Stimulated activated memory B cell treated with anti-CD40 and anti-IgM and Interleukin-4, amounts not matched to agents 10 μg/mL and 1 μg/mL and 100 μg/mL, for 72 hours (primary cell): ENCODE results near the gene RPH3AL.

Source experiments
- ATAC-seq: fragments of 150-1000 bp; cut with Tn5 transposase; 2 replicates; pipeline ENCODE4 v1.10.0; 2021
- H3K27ac Mint-ChIP-seq: one replicate; pipeline ENCODE4 v1.8.0; 2022; ENCODE audit warnings: mild to moderate bottlenecking, mixed read lengths
- H3K27me3 Mint-ChIP-seq: one replicate; pipeline ENCODE4 v1.8.0; 2022; ENCODE audit warnings: mixed read lengths
- H3K36me3 Mint-ChIP-seq: one replicate; pipeline ENCODE4 v1.8.0; 2022; ENCODE audit warnings: mixed read lengths
- H3K4me1 Mint-ChIP-seq: one replicate; pipeline ENCODE4 v1.8.0; 2022; ENCODE audit warnings: mixed read lengths
- H3K4me3 Mint-ChIP-seq: one replicate; pipeline ENCODE4 v1.8.0; 2022; ENCODE audit warnings: mild to moderate bottlenecking, moderate library complexity, mixed read lengths
- H3K9me3 Mint-ChIP-seq: one replicate; pipeline ENCODE4 v1.8.0; 2022; ENCODE audit warnings: mixed read lengths

RPH3AL gene

DNA sequence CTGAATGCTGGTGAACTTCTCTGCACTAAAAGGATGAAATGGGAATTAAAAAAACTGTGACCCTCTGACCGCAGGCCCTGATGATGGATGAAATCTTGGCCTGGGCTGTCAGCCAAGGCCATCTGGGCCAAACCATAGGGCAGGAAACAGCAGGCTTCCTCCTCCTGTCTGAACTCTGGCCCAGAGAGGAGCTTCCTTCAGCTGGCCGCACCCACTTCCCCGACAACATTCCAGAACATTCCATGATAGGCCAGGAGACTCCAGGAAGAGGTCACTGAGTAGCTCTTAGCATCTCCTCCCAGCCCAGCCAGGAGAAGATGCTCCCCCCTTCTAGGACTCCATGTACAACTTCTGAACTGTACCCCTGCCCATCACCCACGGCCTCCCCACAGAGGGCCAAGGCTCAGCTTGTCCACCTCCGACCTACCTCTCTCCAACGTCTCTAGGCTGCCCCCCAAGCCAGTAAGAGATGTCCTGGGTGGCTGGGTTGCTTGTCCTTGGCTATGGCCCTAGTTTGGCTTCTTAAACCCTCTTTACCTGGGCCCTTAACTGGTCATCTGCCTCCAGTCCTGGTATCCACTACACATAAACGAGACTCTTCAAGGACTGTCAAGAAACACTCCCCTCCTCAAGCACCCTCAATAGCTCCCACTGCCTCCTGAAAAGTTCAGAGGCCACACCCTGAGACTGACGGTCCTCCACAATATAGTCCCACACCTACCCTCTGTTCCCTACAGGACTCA, 1.7 kb downstream of the RPH3AL start:
- no peak overlapping the region for H3K4me3 Mint-ChIP-seq
- ATAC-seq, result no peak
- H3K36me3 Mint-ChIP-seq, result no peaks in the 10 kb centered on the region
- no peaks in the 10 kb centered on the region for H3K9me3 Mint-ChIP-seq
- H3K27ac Mint-ChIP-seq, result no peak overlapping the region
- peaks cover 12% of the 10 kb centered on the region for H3K4me1 Mint-ChIP-seq
- peaks cover 21% of the 10 kb centered on the region for H3K27me3 Mint-ChIP-seq

- Mint-ChIP-seq H3K36me3 (peaks cover under 1% of the 10 kb centered on the region), H3K27ac (no peak overlapping the region), H3K4me3 (no peak overlapping the region), H3K9me3 (peaks cover under 1% of the 10 kb centered on the region), H3K4me1 (peaks cover 12% of the 10 kb centered on the region), H3K27me3 (peaks cover 21% of the 10 kb centered on the region)
- ATAC-seq, result no peak
Observed at GRCh38 chr17:349666-350065, 2.9 kb downstream of the RPH3AL start.

DNA sequence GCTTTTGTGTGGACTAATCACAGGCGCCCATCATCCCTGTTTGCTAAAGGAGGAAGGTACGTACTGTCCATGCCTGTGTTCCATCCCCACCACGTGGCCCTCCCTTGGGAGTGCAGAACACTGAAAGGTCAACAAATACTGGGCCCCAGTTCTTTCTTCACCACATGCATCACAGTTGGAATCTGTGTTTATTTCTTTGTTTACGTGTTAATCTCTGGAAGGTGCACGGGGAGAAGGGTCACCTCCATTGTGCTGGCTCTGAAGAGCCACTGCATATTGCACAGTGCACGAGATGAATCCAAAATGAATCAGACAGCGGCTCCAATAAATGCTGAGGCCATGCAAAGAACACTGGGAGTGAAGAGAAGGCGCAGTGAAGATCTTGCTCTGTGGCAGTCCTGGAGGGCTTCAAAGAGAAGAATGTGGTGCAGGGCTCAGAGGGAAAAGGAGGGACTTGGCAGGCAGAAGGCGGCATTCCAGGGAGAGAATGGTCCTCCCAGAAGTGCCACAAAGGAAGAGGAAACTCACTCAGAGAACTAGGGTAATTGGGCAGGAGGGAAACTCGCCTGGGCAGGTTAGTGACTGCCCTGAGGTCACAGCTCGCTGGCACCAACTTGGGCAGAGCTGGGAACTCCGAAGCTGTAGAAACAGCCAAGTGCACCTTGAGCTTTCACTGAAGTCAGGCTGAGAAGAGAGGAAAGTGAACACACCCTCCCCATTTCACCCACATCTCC, 3.7 kb downstream of the RPH3AL start:
- peaks cover 8% of the 10 kb centered on the region for H3K9me3 Mint-ChIP-seq
- H3K4me3 Mint-ChIP-seq, result no peak overlapping the region
- H3K36me3 Mint-ChIP-seq, result peaks cover 9% of the 10 kb centered on the region
- H3K4me1 Mint-ChIP-seq, result peaks cover 12% of the 10 kb centered on the region
- ATAC-seq, result no peak
- H3K27me3 Mint-ChIP-seq, result peaks cover 21% of the 10 kb centered on the region
- no peak overlapping the region for H3K27ac Mint-ChIP-seq

GRCh38 chr17:348012-348411, 4.6 kb downstream of the RPH3AL start:
- H3K36me3 Mint-ChIP-seq, result peaks cover 9% of the 10 kb centered on the region
- no peak overlapping the region for H3K4me3 Mint-ChIP-seq
- ATAC-seq, result no peak
- peaks cover 12% of the 10 kb centered on the region for H3K4me1 Mint-ChIP-seq
- H3K9me3 Mint-ChIP-seq, result peaks cover 10% of the 10 kb centered on the region
- no peak overlapping the region for H3K27ac Mint-ChIP-seq
- H3K27me3 Mint-ChIP-seq, result peaks cover 21% of the 10 kb centered on the region

DNA sequence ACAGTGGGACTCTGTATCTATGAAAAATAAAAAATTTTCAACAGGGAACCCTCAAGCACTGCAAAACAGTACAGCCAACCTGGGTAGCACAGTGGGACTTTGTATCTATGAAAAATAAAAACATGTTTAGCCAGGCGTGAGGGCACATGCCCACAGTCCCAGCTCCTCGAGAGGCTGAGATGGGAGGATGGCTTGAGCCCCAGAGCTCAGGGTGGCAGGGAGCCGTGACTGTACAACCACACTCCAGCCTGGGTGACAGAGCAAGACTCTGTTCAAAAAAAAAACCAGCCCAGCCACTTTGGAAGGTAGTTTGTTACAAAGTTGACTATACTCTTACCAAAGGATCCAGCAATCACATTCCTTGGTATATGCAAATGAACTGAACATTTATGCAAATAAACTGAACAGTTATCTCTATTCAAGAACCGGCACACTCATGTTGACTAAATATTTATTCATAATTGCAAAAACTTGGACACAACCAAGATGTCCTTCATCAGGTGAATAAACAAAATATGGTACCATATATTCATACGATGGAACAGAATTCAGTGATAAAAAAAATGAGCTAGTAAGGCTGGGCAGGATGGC, 5.2 kb downstream of the RPH3AL start:
- H3K36me3 Mint-ChIP-seq, result peaks cover 9% of the 10 kb centered on the region
- no peak overlapping the region for H3K4me3 Mint-ChIP-seq
- H3K27ac Mint-ChIP-seq, result no peak overlapping the region
- peaks cover 19% of the 10 kb centered on the region for H3K27me3 Mint-ChIP-seq
- peaks cover 10% of the 10 kb centered on the region for H3K9me3 Mint-ChIP-seq
- peaks cover 12% of the 10 kb centered on the region for H3K4me1 Mint-ChIP-seq
- ATAC-seq, result no peak

DNA sequence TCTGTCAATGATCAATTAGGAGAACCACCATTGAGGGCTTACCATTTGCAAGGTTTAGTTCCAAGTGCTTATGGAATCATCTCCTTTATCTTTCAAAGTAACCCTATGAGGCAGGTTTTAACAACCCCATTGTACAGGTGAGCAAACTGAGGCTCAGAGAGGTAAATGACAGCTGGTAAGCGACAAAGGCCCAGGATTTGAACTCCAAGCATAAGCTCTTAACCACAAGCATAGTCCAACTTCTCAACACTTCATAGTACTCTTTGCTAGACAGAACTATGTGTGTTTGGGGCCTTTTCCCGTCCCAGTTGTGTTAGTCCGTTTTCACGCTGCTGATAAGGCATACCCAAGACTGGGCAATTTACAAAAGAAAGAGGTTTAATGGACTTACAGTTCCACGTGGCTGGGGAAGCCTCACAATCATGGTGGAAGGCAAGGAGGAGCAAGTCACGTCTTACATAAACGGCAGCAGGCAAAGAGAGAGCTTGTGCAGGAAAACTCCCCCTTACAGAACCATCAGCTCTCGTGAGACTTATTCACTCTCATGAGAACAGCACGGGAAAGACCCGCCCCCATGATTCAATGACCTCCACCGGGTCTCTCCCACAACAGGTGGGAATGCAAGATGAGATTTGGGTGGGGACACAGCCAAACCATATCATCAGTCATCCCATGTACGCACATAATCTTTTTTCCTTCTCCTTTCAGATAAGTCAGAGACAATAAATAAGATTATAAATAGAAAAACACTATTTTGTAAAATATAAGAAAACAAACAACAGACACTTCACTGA, 6.4 kb downstream of the RPH3AL start:
- peaks cover 7% of the 10 kb centered on the region for H3K4me1 Mint-ChIP-seq
- H3K27ac Mint-ChIP-seq, result no peak overlapping the region
- peaks cover 9% of the 10 kb centered on the region for H3K36me3 Mint-ChIP-seq
- H3K9me3 Mint-ChIP-seq, result peaks cover 10% of the 10 kb centered on the region
- no peak overlapping the region for H3K4me3 Mint-ChIP-seq
- no peak for ATAC-seq
- H3K27me3 Mint-ChIP-seq, result peaks cover 9% of the 10 kb centered on the region

DNA sequence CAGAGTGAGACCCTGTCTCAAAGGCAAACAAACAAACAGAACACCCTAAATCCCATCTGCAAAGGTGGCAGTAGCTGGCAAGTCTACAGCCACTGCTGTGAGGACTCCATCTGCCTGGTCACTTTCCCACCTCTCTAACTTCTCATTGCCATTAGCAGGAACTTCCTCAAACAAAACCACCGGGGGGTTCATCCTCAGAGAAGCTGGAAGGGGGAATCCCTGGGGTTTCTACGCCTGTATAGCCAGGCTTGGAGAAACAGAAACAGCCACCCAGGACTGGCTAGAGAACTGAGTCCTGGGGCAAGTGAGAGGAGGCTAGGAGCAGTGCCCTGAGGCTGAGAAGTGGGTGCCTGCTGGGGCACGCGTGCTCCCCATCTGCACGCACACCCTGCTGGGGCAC, 7.3 kb downstream of the RPH3AL start:
- ATAC-seq, result no peak
- peaks cover 10% of the 10 kb centered on the region for H3K9me3 Mint-ChIP-seq
- H3K27ac Mint-ChIP-seq, result no peak overlapping the region
- H3K27me3 Mint-ChIP-seq, result peaks cover 8% of the 10 kb centered on the region
- H3K4me3 Mint-ChIP-seq, result no peak overlapping the region
- peaks cover 9% of the 10 kb centered on the region for H3K36me3 Mint-ChIP-seq
- no peaks in the 10 kb centered on the region for H3K4me1 Mint-ChIP-seq

GRCh38 chr17:343875-344752, 8.5 kb downstream of the RPH3AL start:
- peaks cover 10% of the 10 kb centered on the region for H3K9me3 Mint-ChIP-seq
- no peak overlapping the region for H3K27ac Mint-ChIP-seq
- H3K36me3 Mint-ChIP-seq, result peaks cover 9% of the 10 kb centered on the region
- peaks cover 8% of the 10 kb centered on the region for H3K27me3 Mint-ChIP-seq
- H3K4me3 Mint-ChIP-seq, result no peak overlapping the region
- no peaks in the 10 kb centered on the region for H3K4me1 Mint-ChIP-seq
- no peak for ATAC-seq

GRCh38 chr17:343211-343610, 9.4 kb downstream of the RPH3AL start:
- H3K9me3 Mint-ChIP-seq, result peaks cover 10% of the 10 kb centered on the region

GRCh38 chr17:340074-340473, 12.5 kb downstream of the RPH3AL start:
- H3K4me3 Mint-ChIP-seq, result no peak overlapping the region
- ATAC-seq, result no peak
- peaks cover 31% of the 10 kb centered on the region for H3K27me3 Mint-ChIP-seq
- H3K9me3 Mint-ChIP-seq, result peaks cover 10% of the 10 kb centered on the region
- no peak overlapping the region for H3K27ac Mint-ChIP-seq
- H3K36me3 Mint-ChIP-seq, result peaks cover 15% of the 10 kb centered on the region
- H3K4me1 Mint-ChIP-seq, result peaks cover 20% of the 10 kb centered on the region

More at GRCh38 chr17:343211-343610, 9.4 kb downstream of the RPH3AL start:
- Mint-ChIP-seq H3K4me3 (no peak overlapping the region), H3K27me3 (peaks cover 12% of the 10 kb centered on the region), H3K36me3 (peaks cover 12% of the 10 kb centered on the region), H3K27ac (no peak overlapping the region), H3K4me1 (peaks cover 1% of the 10 kb centered on the region)
- ATAC-seq, result no peak

GRCh38 chr17:339193-340061, 13.2 kb downstream of the RPH3AL start:
- H3K9me3 Mint-ChIP-seq, result peaks cover 7% of the 10 kb centered on the region
- peaks cover 12% of the 10 kb centered on the region for H3K36me3 Mint-ChIP-seq
- peaks cover 20% of the 10 kb centered on the region for H3K4me1 Mint-ChIP-seq
- peaks cover 31% of the 10 kb centered on the region for H3K27me3 Mint-ChIP-seq
- no peak overlapping the region for H3K4me3 Mint-ChIP-seq
- no peak for ATAC-seq
- H3K27ac Mint-ChIP-seq, result no peak overlapping the region

GRCh38 chr17:338442-339192, 14.0 kb downstream of the RPH3AL start:
- Mint-ChIP-seq H3K4me1 (peaks cover 20% of the 10 kb centered on the region), H3K27ac (no peak overlapping the region), H3K27me3 (peaks cover 31% of the 10 kb centered on the region), H3K36me3 (peaks cover 5% of the 10 kb centered on the region), H3K4me3 (no peak overlapping the region), H3K9me3 (no peaks in the 10 kb centered on the region)
- ATAC-seq, result no peak

DNA sequence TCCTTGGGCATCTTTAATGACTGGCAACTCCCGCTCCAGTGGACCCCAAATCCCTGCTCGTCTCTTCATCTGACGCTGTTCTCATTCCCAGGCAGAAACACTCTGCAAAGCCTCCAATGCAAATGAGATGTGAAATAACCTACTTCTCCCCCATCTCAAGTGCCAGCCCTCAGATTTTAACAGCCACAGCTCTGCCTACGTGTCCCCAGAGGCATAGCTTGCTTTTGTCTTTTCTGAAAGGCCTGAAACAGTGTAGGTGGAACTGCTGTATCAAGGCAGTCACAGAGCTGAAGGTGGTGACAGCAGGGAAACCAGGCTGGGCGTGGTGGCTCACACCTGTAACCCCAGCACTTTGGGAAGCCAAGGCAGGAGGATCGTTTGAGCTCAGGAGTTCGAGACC, 14.7 kb downstream of the RPH3AL start:
- Mint-ChIP-seq H3K36me3 (peaks cover 5% of the 10 kb centered on the region), H3K4me3 (no peak overlapping the region), H3K27me3 (peaks cover 31% of the 10 kb centered on the region), H3K4me1 (peaks cover 20% of the 10 kb centered on the region), H3K27ac (no peak overlapping the region), H3K9me3 (no peaks in the 10 kb centered on the region)
- peak; percentile 24 for ATAC-seq
